HG03442 (cell line): ENCODE results near the gene GPR108.

ENCODE experiments used
- ATAC-seq: cut with Tn5 transposase; IDR thresholded peaks from one replicate; pipeline ENCODE4 v1.9.1; 2021; ENCODE audit warnings: mild to moderate bottlenecking, moderate library complexity; ENCODE audit not compliant: unreplicated experiment

The GPR108 gene

GRCh38 chr19:6682607-6683128, 54.7 kb downstream of the GPR108 start:
- no peak for ATAC-seq

GRCh38 chr19:6680141-6680540, 57.2 kb downstream of the GPR108 start:
- ATAC-seq: no peak
